H1 (cell line): ENCODE results near the gene B3GAT2. TPM values are rescaled to one million over a fixed set of nuclear protein-coding genes. Genes with fewer than 3 reads are reported as not detected.

ENCODE experiments used
- ATF2 ChIP-seq: IDR thresholded peaks from 2 replicates; pipeline ENCODE4 v1.6.1; 2012; ENCODE audit warnings: low read length, inconsistent platforms
- BCL11A ChIP-seq, 2 experiments: IDR thresholded peaks; one replicate each; pipeline ENCODE4 v1.6.1; 2011; ENCODE audit warnings: low read depth in 2 of 2, low read length in 2 of 2, mild to moderate bottlenecking in 2 of 2
- CREB1 ChIP-seq: IDR thresholded peaks from 2 replicates; pipeline ENCODE4 v1.6.1; 2012; ENCODE audit warnings: inconsistent platforms
- HDAC6 ChIP-seq: IDR thresholded peaks from one replicate; pipeline ENCODE4 v1.7.1; 2012; ENCODE audit warnings: low read depth, mild to moderate bottlenecking, inconsistent platforms, low read length, moderate library complexity
- KDM1A ChIP-seq: fragments of 200-600, 300-600 bp; sonication (generic); IDR thresholded peaks from 2 replicates; pipeline ENCODE4 v1.7.1; 2016; ENCODE audit warnings: mild to moderate bottlenecking, low read length, borderline replicate concordance
- KDM4A ChIP-seq: IDR thresholded peaks from one replicate; pipeline ENCODE4 v1.7.1; 2012; ENCODE audit warnings: low read depth, mild to moderate bottlenecking, moderate library complexity, low read length, inconsistent platforms; ENCODE audit not compliant: severe bottlenecking
- NANOG ChIP-seq: IDR thresholded peaks from 2 replicates; pipeline ENCODE4 v1.6.1; 2011; ENCODE audit warnings: low read length, low read depth, mild to moderate bottlenecking, inconsistent platforms; ENCODE audit not compliant: insufficient read depth, poor library complexity, severe bottlenecking
- RXRA ChIP-seq: IDR thresholded peaks from 2 replicates; pipeline ENCODE4 v1.6.1; 2011; ENCODE audit warnings: low read depth, mild to moderate bottlenecking, low read length, moderate library complexity; ENCODE audit not compliant: insufficient read depth
- polyA plus RNA-seq, 7 experiments: library from polyadenylated mRNA; depleted of rRNA in 3 of 7; stranded (reverse) in 5 of 7; unstranded in 2 of 7; fragments of >200 nt in 5 of 7; fragments of 200-250 nt in 2 of 7; gene quantifications; 1 replicate in 5 of 7; 2 replicates in 1 of 7; 4 replicates in 1 of 7; pipeline versions ENCODE4 v1.2.1 to v1.2.3, GENCODE V29; 2011 to 2013; ENCODE audit warnings: missing spikeins in 2 of 7, mixed read lengths in 2 of 7
- total RNA-seq: library from RNA; stranded (reverse); fragmentation: NEBNext Ultra II Directional; extraction: Animal tissue kit (Norgen Biotek cat#: 25700); gene quantifications from 2 replicates; pipeline ENCODE4 v1.2.1, GENCODE V29; 2021

B3GAT2 gene
- total and polyA plus RNA-seq, 2 of the 8 experiments (the other 6 are each of a cell fraction or from before 2014, with no cell fraction given), result 0.83 to 1.9 TPM

- no peak for TF ChIP-seq ATF2
- TF ChIP-seq HDAC6, result no peak
- TF ChIP-seq BCL11A (IDR thresholded peaks at IDR 0.05; ENCODE audit: low read depth in 2 of 2, low read length in 2 of 2), result no peak
- TF ChIP-seq KDM1A, result no peak
- TF ChIP-seq CREB1, result no peak
- TF ChIP-seq NANOG, result no peak
- no peak for TF ChIP-seq KDM4A
- TF ChIP-seq RXRA, result no peak
Observed at GRCh38 chr6:70846207-70846835, 110.5 kb downstream of the B3GAT2 start (continued).
